Gastrocnemius medialis (tissue), 4 donors: ENCODE data around the gene RAB41.

ENCODE experiments used
- CTCF ChIP-seq, 5 experiments: fragments of 450-650 bp in 3 of 5; fragments of 200-600 bp in 2 of 5; sonication (generic) in 2 of 5; IDR thresholded peaks in 4 of 5; conservative IDR thresholded peaks in 1 of 5; 1 replicate in 4 of 5; 2 replicates in 1 of 5; pipeline ENCODE4 v1.5.1; 2016 to 2019; ENCODE audit warnings: antibody characterized with exemption in 5 of 5, mild to moderate bottlenecking in 3 of 5, moderate library complexity in 3 of 5
- POLR2A ChIP-seq, 2 donors: fragments of 450-650 bp; IDR thresholded peaks; one replicate each; pipeline ENCODE4 v1.6.1; 2017; ENCODE audit warnings: antibody characterized with exemption in 2 of 2, mild to moderate bottlenecking in 2 of 2, moderate library complexity in 2 of 2

GRCh38 chrX:70257423-70258288 lies 24.3 kb upstream of the RAB41 start:
- no peak for TF ChIP-seq CTCF (IDR thresholded peaks at IDR 0.05 in 4 of 5, conservative IDR thresholded peaks at IDR 0.05 in 1 of 5)
- TF ChIP-seq POLR2A (IDR thresholded peaks at IDR 0.05) = no peak
